Keratinocyte (primary cell): ENCODE measurements around the gene GLUL. TPM values are rescaled to one million over a fixed set of nuclear protein-coding genes. Genes with fewer than 3 reads are reported as not detected.

ENCODE experiments used
- DNase-seq: peaks from one replicate; pipeline ENCODE4 v3.0.0-alpha.2; 2011; ENCODE audit warnings: low read depth, missing footprints, low spot score
- FAIRE-seq: peaks from 2 replicates; lab custom pipeline; 2011; peaks lifted over from hg19 to GRCh38; lab: Jason Lieb, UNC
- H2AFZ ChIP-seq: 2 replicates; pipeline ENCODE4 v1.6.0; 2012; ENCODE audit warnings: low read length, control low read depth, inconsistent platforms; ENCODE audit not compliant: control insufficient read depth
- H3K27ac ChIP-seq: 2 replicates; pipeline ENCODE4 v1.5.1; 2011; ENCODE audit warnings: low read length; ENCODE audit not compliant: control insufficient read depth, insufficient read depth
- H3K27me3 ChIP-seq: 3 replicates; pipeline ENCODE4 v1.6.0; 2011; ENCODE audit warnings: low read length; ENCODE audit not compliant: control insufficient read depth, insufficient read depth; ENCODE audit errors: extremely low read depth
- H3K36me3 ChIP-seq, 2 experiments: 2 replicates in 1 of 2; 3 replicates in 1 of 2; pipeline ENCODE4 v1.5.1; 2011; ENCODE audit warnings: low read length in 2 of 2, mild to moderate bottlenecking in 1 of 2; ENCODE audit not compliant: control insufficient read depth in 2 of 2, insufficient read depth in 2 of 2; ENCODE audit errors: extremely low read depth in 1 of 2
- H3K4me1 ChIP-seq: 3 replicates; pipeline ENCODE4 v1.5.1; 2011; ENCODE audit warnings: low read length; ENCODE audit not compliant: control insufficient read depth, insufficient read depth; ENCODE audit errors: extremely low read depth
- H3K4me2 ChIP-seq: 3 replicates; pipeline ENCODE4 v1.6.0; 2011; ENCODE audit warnings: low read depth, low read length; ENCODE audit not compliant: control insufficient read depth, insufficient read depth; ENCODE audit errors: extremely low read depth
- H3K4me3 ChIP-seq, 3 experiments: fragments of 200-600 bp in 1 of 3; sonication (generic) in 1 of 3; 2 replicates in 2 of 3; 3 replicates in 1 of 3; pipeline ENCODE4 v1.5.1; 2011 to 2016; ENCODE audit warnings: low read length in 3 of 3, mild to moderate bottlenecking in 3 of 3, control low read depth in 2 of 3, inconsistent platforms in 1 of 3, low read depth in 1 of 3, mixed read lengths in 1 of 3, mixed run types in 1 of 3, moderate library complexity in 1 of 3; ENCODE audit not compliant: control insufficient read depth in 2 of 3, insufficient read depth in 2 of 3; ENCODE audit errors: extremely low read depth in 1 of 3
- H3K79me2 ChIP-seq: 2 replicates; pipeline ENCODE4 v1.6.0; 2012; ENCODE audit warnings: low read length; ENCODE audit not compliant: control insufficient read depth, insufficient read depth
- H3K9ac ChIP-seq: 3 replicates; pipeline ENCODE4 v1.6.0; 2011; ENCODE audit warnings: low read length; ENCODE audit not compliant: control insufficient read depth, insufficient read depth; ENCODE audit errors: extremely low read depth
- H3K9me1 ChIP-seq: 3 replicates; pipeline ENCODE4 v1.6.0; 2011; ENCODE audit warnings: low read length; ENCODE audit not compliant: control insufficient read depth, insufficient read depth; ENCODE audit errors: extremely low read depth
- H3K9me3 ChIP-seq: 2 replicates; pipeline ENCODE4 v1.5.1; 2012; ENCODE audit warnings: low read depth, low read length; ENCODE audit not compliant: control insufficient read depth
- H4K20me1 ChIP-seq: 3 replicates; pipeline ENCODE4 v1.6.0; 2011; ENCODE audit warnings: low read length; ENCODE audit not compliant: control insufficient read depth, insufficient read depth; ENCODE audit errors: extremely low read depth
- CTCF ChIP-seq, 3 experiments: IDR thresholded peaks in 1 of 3; conservative IDR thresholded peaks in 1 of 3; optimal IDR thresholded peaks in 1 of 3; 2 replicates in 2 of 3; 3 replicates in 1 of 3; pipeline versions ENCODE3 to v1.5.1; 2011; ENCODE audit warnings: low read length in 3 of 3, mild to moderate bottlenecking in 3 of 3, moderate library complexity in 2 of 3, control low read depth in 1 of 3, inconsistent platforms in 1 of 3; ENCODE audit not compliant: insufficient read depth in 2 of 3; ENCODE audit errors: extremely low read depth in 1 of 3
- EZH2 ChIP-seq: IDR thresholded peaks from one replicate; pipeline ENCODE4 v1.6.1; 2012; ENCODE audit warnings: inconsistent platforms, mild to moderate bottlenecking, low read length, moderate library complexity
- dilution Hi-C: fragments of 300-500 bp; cut with MboI; formaldehyde crosslinking; loops from one replicate; pipeline ENCODE4 v1.7.0; 2020; ENCODE audit warnings: low sequenced_read_pairs; ENCODE audit not compliant: extremely low pct_ligation_motif_present
- polyA plus RNA-seq, 5 experiments: library from polyadenylated mRNA; depleted of rRNA in 3 of 5; stranded (reverse) in 3 of 5; stranded (forward) in 1 of 5; unstranded in 1 of 5; fragments of >200 nt; gene quantifications; 1 replicate in 1 of 5; 2 replicates in 3 of 5; 3 replicates in 1 of 5; pipeline versions ENCODE4 v1.2.1 to v1.2.3, GENCODE V29; 2011 to 2012; ENCODE audit warnings: missing spikeins in 2 of 5, low read depth in 1 of 5, low replicate concordance in 1 of 5

GLUL gene
- polyA plus RNA-seq, 1 donor (not counting 4 experiments of a cell fraction or from before 2014, with no cell fraction given), result 593 TPM

GRCh38 chr1:182348961-182349747, 42.4 kb downstream of the GLUL start:
- no peaks in the 10 kb centered on the region for H3K9me3 ChIP-seq
- no peak for TF ChIP-seq EZH2
- no peak for TF ChIP-seq CTCF (optimal IDR thresholded peaks at IDR 0.05 in 1 of 3, IDR thresholded peaks at IDR 0.05 in 1 of 3, conservative IDR thresholded peaks at IDR 0.05 in 1 of 3; ENCODE audit: extremely low read depth in 1 of 3, insufficient read depth in 2 of 3, low read length in 3 of 3)
- no peaks in the 10 kb centered on the region for H3K4me1 ChIP-seq
- no peaks in the 10 kb centered on the region for H3K36me3 ChIP-seq
- H3K79me2 ChIP-seq, result no peaks in the 10 kb centered on the region
- no peak overlapping the region for H3K9ac ChIP-seq
- dilution Hi-C loops, result no loop called here
- no peak overlapping the region for H3K4me2 ChIP-seq
- H3K9me1 ChIP-seq, result no peaks in the 10 kb centered on the region
- H4K20me1 ChIP-seq, result no peaks in the 10 kb centered on the region
- no peaks in the 10 kb centered on the region for H3K27me3 ChIP-seq
- H3K4me3 ChIP-seq, result no peak overlapping the region
- DNase-seq, result no peak
- no peak for FAIRE-seq
- H3K27ac ChIP-seq, result no peak overlapping the region
- no peak overlapping the region for H2AFZ ChIP-seq

GRCh38 chr1:182347019-182347418, 44.6 kb downstream of the GLUL start:
- H3K36me3 ChIP-seq, result no peaks in the 10 kb centered on the region
- H3K4me3 ChIP-seq, result no peak overlapping the region
- dilution Hi-C loops, result no loop called here
- no peaks in the 10 kb centered on the region for H3K4me1 ChIP-seq
- no peak overlapping the region for H3K4me2 ChIP-seq
- TF ChIP-seq EZH2, result no peak
- no peak for TF ChIP-seq CTCF (optimal IDR thresholded peaks at IDR 0.05 in 1 of 3, IDR thresholded peaks at IDR 0.05 in 1 of 3, conservative IDR thresholded peaks at IDR 0.05 in 1 of 3; ENCODE audit: extremely low read depth in 1 of 3, insufficient read depth in 2 of 3, low read length in 3 of 3)
- DNase-seq, result no peak
- H3K27ac ChIP-seq, result no peak overlapping the region
- no peaks in the 10 kb centered on the region for H4K20me1 ChIP-seq
- no peaks in the 10 kb centered on the region for H3K79me2 ChIP-seq
- no peaks in the 10 kb centered on the region for H3K27me3 ChIP-seq
- H3K9me1 ChIP-seq, result no peaks in the 10 kb centered on the region
- no peaks in the 10 kb centered on the region for H3K9me3 ChIP-seq
- no peak overlapping the region for H2AFZ ChIP-seq
- H3K9ac ChIP-seq, result no peak overlapping the region
- FAIRE-seq, result no peak
